ENCODE measurements around the gene OR51E2. TPM values are rescaled to one million over a fixed set of nuclear protein-coding genes. Genes with fewer than 3 reads are reported as not detected.
"Not testable (repeated sequence)": the region's sequence is repeated elsewhere in the genome, so short reads cannot be mapped to it uniquely, and the experiment has no call there.

The OR51E2 gene
- not detected for total RNA-seq
- total RNA-seq (2013), result not detected

- Mint-ChIP-seq H3K27ac (no peak within 1 kb of the TSS), H3K4me3 (no peak within 1 kb of the TSS), H3K4me1 (no peaks in the 10 kb centered on the region), H3K9me3 (no peaks in the 10 kb centered on the region), H3K36me3 (no peaks in the 10 kb centered on the region), H3K27me3 (ENCODE audit: low read depth in 2 of 2) (peaks cover 0 to 4% of the 10 kb centered on the region in 2 donors)
- H3K9me3 ChIP-seq (ENCODE audit: control insufficient read depth, insufficient read depth, low read length), result no peaks in the 10 kb centered on the region
- H3K27ac ChIP-seq (ENCODE audit: low read length), result no peak within 1 kb of the TSS
- intact Hi-C loops (cut with micrococcal nuclease), result no loop called here
- H3K4me3 ChIP-seq (ENCODE audit: low read length), result no peak within 1 kb of the TSS
- no peaks in the 10 kb centered on the region for H3K27me3 ChIP-seq (ENCODE audit: control insufficient read depth, insufficient read depth, low read length)
- no peak for ATAC-seq
- H3K36me3 ChIP-seq (ENCODE audit: control insufficient read depth, insufficient read depth, low read length), result no peaks in the 10 kb centered on the region
- TF ChIP-seq CTCF (IDR thresholded peaks at IDR 0.05), result no peak
- H3K4me1 ChIP-seq (ENCODE audit: control insufficient read depth, insufficient read depth, low read length), result no peaks in the 10 kb centered on the region
- WGBS (ENCODE audit: insufficient coverage), result 81% methylated on average over 2 of the region's 3 CpGs
- no peak for DNase-seq
Measured at GRCh38 chr11:4697585-4697984, at the start of gene OR51E2. OR51E2 (minus strand) TSS chr11:4697853; CDS start chr11:4682711, 15,142 bp downstream.

- no peak for DNase-seq
- 86% methylated on average over 2 of the region's 2 CpGs for whole genome bisulfite sequencing (ENCODE audit: insufficient coverage)
- no peak for TF ChIP-seq CTCF (IDR thresholded peaks at IDR 0.05)
- H3K4me1 ChIP-seq (ENCODE audit: control insufficient read depth, insufficient read depth, low read length), result no peaks in the 10 kb centered on the region
- H3K4me3 ChIP-seq (ENCODE audit: low read length), result no peak overlapping the region
- H3K27me3 ChIP-seq (ENCODE audit: control insufficient read depth, insufficient read depth, low read length), result no peaks in the 10 kb centered on the region
- H3K4me1 Mint-ChIP-seq, result no peaks in the 10 kb centered on the region
- H3K36me3 Mint-ChIP-seq, result no peaks in the 10 kb centered on the region
- no peak overlapping the region for H3K27ac Mint-ChIP-seq
- H3K27ac ChIP-seq (ENCODE audit: low read length), result no peak overlapping the region
- H3K27me3 Mint-ChIP-seq (ENCODE audit: low read depth in 2 of 2), result peaks cover 6 to 13% of the 10 kb centered on the region in 2 donors
- intact Hi-C loops (cut with micrococcal nuclease), result no loop called here
- no peaks in the 10 kb centered on the region for H3K36me3 ChIP-seq (ENCODE audit: control insufficient read depth, insufficient read depth, low read length)
- no peaks in the 10 kb centered on the region for H3K9me3 ChIP-seq (ENCODE audit: control insufficient read depth, insufficient read depth, low read length)
- no peak overlapping the region for H3K4me3 Mint-ChIP-seq
- H3K9me3 Mint-ChIP-seq, result peaks cover 3 to 5% of the 10 kb centered on the region in 2 donors
- no peak for ATAC-seq
Measured at GRCh38 chr11:4740735-4741134, 43.1 kb upstream of the OR51E2 start.

GRCh38 chr11:4727171-4727570 is 29.5 kb upstream of the OR51E2 start:
- no peak overlapping the region for H3K4me3 ChIP-seq (ENCODE audit: low read length)
- Mint-ChIP-seq H3K27ac (no peak overlapping the region), H3K36me3 (no peaks in the 10 kb centered on the region), H3K27me3 (ENCODE audit: low read depth in 2 of 2) (no peaks in the 10 kb centered on the region), H3K4me3 (no peak overlapping the region), H3K9me3 (no peaks in the 10 kb centered on the region), H3K4me1 (no peaks in the 10 kb centered on the region)
- no peaks in the 10 kb centered on the region for H3K4me1 ChIP-seq (ENCODE audit: control insufficient read depth, insufficient read depth, low read length)
- no peak overlapping the region for H3K27ac ChIP-seq (ENCODE audit: low read length)
- no peaks in the 10 kb centered on the region for H3K9me3 ChIP-seq (ENCODE audit: control insufficient read depth, insufficient read depth, low read length)
- ATAC-seq (no peak), DNase-seq (no peak)
- no peaks in the 10 kb centered on the region for H3K27me3 ChIP-seq (ENCODE audit: control insufficient read depth, insufficient read depth, low read length)
- intact Hi-C loops (cut with micrococcal nuclease), result no loop called here
- H3K36me3 ChIP-seq (ENCODE audit: control insufficient read depth, insufficient read depth, low read length), result no peaks in the 10 kb centered on the region
- TF ChIP-seq CTCF (IDR thresholded peaks at IDR 0.05), result no peak
- 90% methylated on average over 1 of the region's 2 CpGs for WGBS (ENCODE audit: insufficient coverage)

- H3K36me3 Mint-ChIP-seq; H3K27ac Mint-ChIP-seq; H3K4me3 Mint-ChIP-seq; DNase-seq; H3K4me1 ChIP-seq (ENCODE audit: control insufficient read depth, insufficient read depth, low read length); H3K27me3 Mint-ChIP-seq (ENCODE audit: low read depth in 2 of 2); H3K9me3 Mint-ChIP-seq; intact Hi-C loops (cut with micrococcal nuclease); H3K9me3 ChIP-seq (ENCODE audit: control insufficient read depth, insufficient read depth, low read length); H3K36me3 ChIP-seq (ENCODE audit: control insufficient read depth, insufficient read depth, low read length); H3K27me3 ChIP-seq (ENCODE audit: control insufficient read depth, insufficient read depth, low read length); ATAC-seq; H3K4me3 ChIP-seq (ENCODE audit: low read length); H3K27ac ChIP-seq (ENCODE audit: low read length); H3K4me1 Mint-ChIP-seq: not testable (repeated sequence)
- WGBS (ENCODE audit: insufficient coverage), result 93% methylated on average over 33 of the region's 33 CpGs
Measured at GRCh38 chr11:4722616-4723534, 25.2 kb upstream of the OR51E2 start.

Measured in natural killer cell (primary cell).